Lower lobe of right lung (tissue), 2 donors: Measurements from ENCODE around the gene HYDIN. TPM values are rescaled to one million over a fixed set of nuclear protein-coding genes. Genes with fewer than 3 reads are reported as not detected.

Source experiments
- ATAC-seq, 2 donors: fragments of 200-7000 bp; cut with Tn5 transposase; one replicate each; pipeline ENCODE4 v1.9.1; 2020 to 2022; ENCODE audit warnings: mild to moderate bottlenecking in 2 of 2, moderate library complexity in 2 of 2
- DNase-seq: peaks from one replicate; pipeline ENCODE4 v3.0.0-alpha.2; 2020
- H3K27ac ChIP-seq: fragments of 200-600 bp; one replicate; pipeline ENCODE4 v1.8.0; 2022
- H3K27me3 ChIP-seq: fragments of 200-600 bp; one replicate; pipeline ENCODE4 v1.8.0; 2022; ENCODE audit warnings: low read depth
- H3K36me3 ChIP-seq: fragments of 200-600 bp; one replicate; pipeline ENCODE4 v1.8.0; 2022; ENCODE audit warnings: mild to moderate bottlenecking
- H3K4me1 ChIP-seq: fragments of 200-600 bp; one replicate; pipeline ENCODE4 v1.8.0; 2022
- H3K4me3 ChIP-seq: fragments of 200-600 bp; one replicate; pipeline ENCODE4 v1.8.0; 2022; ENCODE audit warnings: mild to moderate bottlenecking
- H3K9me3 ChIP-seq: fragments of 200-600 bp; one replicate; pipeline ENCODE4 v1.8.0; 2022
- CTCF ChIP-seq: fragments of 200-600 bp; IDR thresholded peaks from one replicate; pipeline ENCODE4 v1.8.0; 2022; ENCODE audit warnings: antibody characterized with exemption, mild to moderate bottlenecking
- intact Hi-C: fragments of 100-400 bp; cut with DNase I; formaldehyde crosslinking; loops from one replicate; pipeline ENCODE4 v1.11.0; 2022
- long read RNA-seq: library from polyadenylated mRNA; unstranded; transcript quantifications from one replicate; pipeline ENCODE4 v2.0.0, GENCODE V29; 2021
- total RNA-seq: library from RNA; stranded (reverse); fragmentation: NEBNext Ultra II Directional; extraction: Animal tissue kit (Norgen Biotek cat#: 25700); gene quantifications from one replicate; pipeline ENCODE4 v1.2.1, GENCODE V29; 2021
- donor health status: DM: no; HTN: yes; CAD: no; lungs with severe emphysema.

The HYDIN gene
- total RNA-seq: 19.5 TPM
- long read RNA-seq, partial matches to known transcripts: 3 of 7 reads
- long read RNA-seq, other reads (novel, unspliced or antisense): 4 of 7 reads

GRCh38 chr16:71230122-71230845 lies at the start of gene HYDIN:
Gene HYDIN, minus strand, starts transcription at chr16:71230722. Its CDS starts 43,827 bp downstream, at chr16:71186895.
- DNase-seq: peak; percentile 75
- TF ChIP-seq CTCF: no peak
- H3K4me1 ChIP-seq: no peaks in the 10 kb centered on the region
- no peak within 1 kb of the TSS for H3K4me3 ChIP-seq
- no peaks in the 10 kb centered on the region for H3K36me3 ChIP-seq
- H3K27ac ChIP-seq: no peak within 1 kb of the TSS
- ATAC-seq: peak; percentile 53 to 77
- peaks cover 16% of the 10 kb centered on the region for H3K27me3 ChIP-seq
- intact Hi-C loops: no loop called here
- peaks cover 22% of the 10 kb centered on the region for H3K9me3 ChIP-seq

- H3K27me3 ChIP-seq: no peaks in the 10 kb centered on the region
- DNase-seq: no peak
- peaks cover 5% of the 10 kb centered on the region for H3K9me3 ChIP-seq
- ATAC-seq: no peak
- TF ChIP-seq CTCF: no peak
- no peaks in the 10 kb centered on the region for H3K36me3 ChIP-seq
- intact Hi-C loops: no loop called here
- H3K4me1 ChIP-seq: no peaks in the 10 kb centered on the region
- H3K27ac ChIP-seq: no peak overlapping the region
- H3K4me3 ChIP-seq: no peak overlapping the region
Observed at GRCh38 chr16:71276589-71277334, 46.2 kb upstream of the HYDIN start.

GRCh38 chr16:71273384-71273783 lies 42.9 kb upstream of the HYDIN start:
- ATAC-seq (no peak), DNase-seq (no peak)
- Histone ChIP-seq H3K36me3 (no peaks in the 10 kb centered on the region), H3K27ac (no peak overlapping the region), H3K9me3 (peaks cover 5% of the 10 kb centered on the region), H3K27me3 (no peaks in the 10 kb centered on the region), H3K4me1 (no peaks in the 10 kb centered on the region), H3K4me3 (no peak overlapping the region)
- intact Hi-C loops: no loop called here
- TF ChIP-seq CTCF: no peak

- intact Hi-C loops: no loop called here
- no peak for TF ChIP-seq CTCF
- H3K27ac ChIP-seq: no peak overlapping the region
- ATAC-seq: no peak
- no peak for DNase-seq
- no peaks in the 10 kb centered on the region for H3K4me1 ChIP-seq
- H3K36me3 ChIP-seq: no peaks in the 10 kb centered on the region
- H3K27me3 ChIP-seq: no peaks in the 10 kb centered on the region
- H3K9me3 ChIP-seq: no peaks in the 10 kb centered on the region
- H3K4me3 ChIP-seq: no peak overlapping the region
Observed at GRCh38 chr16:71264299-71264698, 33.8 kb upstream of the HYDIN start.

GRCh38 chr16:71263582-71263981 lies 33.1 kb upstream of the HYDIN start:
- H3K4me3 ChIP-seq: no peak overlapping the region
- no peaks in the 10 kb centered on the region for H3K27me3 ChIP-seq
- no peak overlapping the region for H3K27ac ChIP-seq
- intact Hi-C loops: no loop called here
- H3K9me3 ChIP-seq: no peaks in the 10 kb centered on the region
- ATAC-seq (no peak), DNase-seq (no peak)
- no peak for TF ChIP-seq CTCF
- no peaks in the 10 kb centered on the region for H3K36me3 ChIP-seq
- H3K4me1 ChIP-seq: no peaks in the 10 kb centered on the region
